Activated effector memory CD4-positive, alpha-beta T cell treated with Interleukin-2 at 50 U/mL for 16 hours (primary cell): Measurements from ENCODE around the gene RET.

Source experiments
- DNase-seq: peaks from one replicate; pipeline ENCODE4 v3.0.0-alpha.2; 2020

Gene RET

GRCh38 chr10:43064331-43065075 lies 12.4 kb upstream of the RET start:
- DNase-seq, result no peak

- DNase-seq, result no peak
These were observed 11.6 kb upstream of the RET start for GRCh38 chr10:43065234-43065633.

GRCh38 chr10:43065761-43066160 lies 11.1 kb upstream of the RET start:
- DNase-seq, result no peak

GRCh38 chr10:43066481-43066880 lies 10.4 kb upstream of the RET start:
- DNase-seq, result no peak

GRCh38 chr10:43067391-43068135 lies 9.3 kb upstream of the RET start:
- no peak for DNase-seq

GRCh38 chr10:43068136-43068395 lies 8.8 kb upstream of the RET start:
- no peak for DNase-seq

- DNase-seq, result no peak
These were observed 8.2 kb upstream of the RET start for GRCh38 chr10:43068471-43069210.

GRCh38 chr10:43069211-43069515 lies 7.7 kb upstream of the RET start:
- no peak for DNase-seq

GRCh38 chr10:43069579-43069978 lies 7.3 kb upstream of the RET start:
- no peak for DNase-seq

- no peak for DNase-seq
These were observed 6.5 kb upstream of the RET start for GRCh38 chr10:43070121-43071085.

- DNase-seq, result no peak
These were observed 4.8 kb upstream of the RET start for GRCh38 chr10:43071865-43072650.

- no peak for DNase-seq
These were observed 3.7 kb upstream of the RET start for GRCh38 chr10:43073191-43073590.

GRCh38 chr10:43073721-43074120 lies 3.1 kb upstream of the RET start:
- no peak for DNase-seq

GRCh38 chr10:43074409-43074808 lies 2.5 kb upstream of the RET start:
- DNase-seq, result no peak

- no peak for DNase-seq
These were observed 1.9 kb upstream of the RET start for GRCh38 chr10:43074827-43075611.

GRCh38 chr10:43075612-43076003 lies 1.3 kb upstream of the RET start:
- no peak for DNase-seq

- no peak for DNase-seq
These were observed 476 bp upstream of the RET start for GRCh38 chr10:43076311-43076875.

GRCh38 chr10:43077421-43078171 lies 727 bp downstream of the RET start:
- DNase-seq, result no peak

GRCh38 chr10:43078175-43078985 lies 1.5 kb downstream of the RET start:
- no peak for DNase-seq

- no peak for DNase-seq
These were observed 2.1 kb downstream of the RET start for GRCh38 chr10:43078986-43079273.
